Testis (tissue), 3 donors: ENCODE results near the gene CLN6. TPM values are rescaled to one million over a fixed set of nuclear protein-coding genes. Genes with fewer than 3 reads are reported as not detected.
"Not testable (repeated sequence)": the region's sequence is repeated elsewhere in the genome, so short reads cannot be mapped to it uniquely, and the experiment has no call there.

Experiments
- DNase-seq: peaks from one replicate; pipeline ENCODE4 v3.0.0-alpha.2; 2019
- H3K27ac ChIP-seq, 2 donors: fragments of 200-600 bp; sonication (generic); one replicate each; pipeline ENCODE4 v1.5.1; 2019
- H3K27me3 ChIP-seq: fragments of 200-600 bp; sonication (generic); one replicate; pipeline ENCODE4 v1.5.1; 2019
- H3K36me3 ChIP-seq: fragments of 200-600 bp; sonication (generic); one replicate; pipeline ENCODE4 v1.5.1; 2017; ENCODE audit warnings: low read depth; ENCODE audit errors: missing control alignments
- H3K4me1 ChIP-seq: fragments of 200-600 bp; sonication (generic); one replicate; pipeline ENCODE4 v1.5.1; 2019
- H3K4me3 ChIP-seq, 2 donors: fragments of 200-600 bp; sonication (generic); one replicate each; pipeline ENCODE4 v1.5.1; 2017 to 2019
- H3K9me3 ChIP-seq: fragments of 200-600 bp; sonication (generic); one replicate; pipeline ENCODE4 v1.5.1; 2017
- POLR2A ChIP-seq: fragments of 450-650 bp; IDR thresholded peaks from one replicate; pipeline ENCODE4 v1.6.1; 2017; ENCODE audit warnings: antibody characterized with exemption, mild to moderate bottlenecking, moderate library complexity
- WGBS, 2 donors: methylation state at CpG; one replicate each; pipeline ENCODE4 v1.1.5; 2018; 5-methylcytosine and 5-hydroxymethylcytosine counted together
- intact Hi-C: fragments of 100-400 bp; cut with DNase I; formaldehyde crosslinking; loops from one replicate; pipeline ENCODE4 v1.15.1; 2023; ENCODE audit warnings: low total_unique reads
- polyA plus RNA-seq: library from polyadenylated mRNA; stranded (reverse); fragments of 350-450 nt; fragmentation: Illumina TruSeq; extraction: RNeasy Lipid Tissue Mini Kit (QIAGEN cat#74804); gene quantifications from one replicate; pipeline ENCODE4 v1.2.3, GENCODE V29; 2014; ENCODE audit warnings: low read depth, low replicate concordance; ENCODE audit not compliant: insufficient read depth
- total RNA-seq, 2 donors: library from RNA; depleted of rRNA; stranded (reverse); fragments of >200 nt; gene quantifications; one replicate each; pipeline ENCODE4 v1.2.3, GENCODE V29; 2016
- TF ChIP-seq, protein P1 (sequence below), 3 experiments: fragments of 450-650 bp in 2 of 3; fragments of 200-600 bp in 1 of 3; sonication (generic) in 1 of 3; IDR thresholded peaks; one replicate each; pipeline ENCODE4 v1.5.1; 2016 to 2019; ENCODE audit warnings: antibody characterized with exemption in 3 of 3, mild to moderate bottlenecking in 2 of 3, moderate library complexity in 1 of 3

CLN6 gene
- total and polyA plus RNA-seq, 3 donors from 2014 or later, result 23.3 to 58.8 (median 39.7) TPM

DNA sequence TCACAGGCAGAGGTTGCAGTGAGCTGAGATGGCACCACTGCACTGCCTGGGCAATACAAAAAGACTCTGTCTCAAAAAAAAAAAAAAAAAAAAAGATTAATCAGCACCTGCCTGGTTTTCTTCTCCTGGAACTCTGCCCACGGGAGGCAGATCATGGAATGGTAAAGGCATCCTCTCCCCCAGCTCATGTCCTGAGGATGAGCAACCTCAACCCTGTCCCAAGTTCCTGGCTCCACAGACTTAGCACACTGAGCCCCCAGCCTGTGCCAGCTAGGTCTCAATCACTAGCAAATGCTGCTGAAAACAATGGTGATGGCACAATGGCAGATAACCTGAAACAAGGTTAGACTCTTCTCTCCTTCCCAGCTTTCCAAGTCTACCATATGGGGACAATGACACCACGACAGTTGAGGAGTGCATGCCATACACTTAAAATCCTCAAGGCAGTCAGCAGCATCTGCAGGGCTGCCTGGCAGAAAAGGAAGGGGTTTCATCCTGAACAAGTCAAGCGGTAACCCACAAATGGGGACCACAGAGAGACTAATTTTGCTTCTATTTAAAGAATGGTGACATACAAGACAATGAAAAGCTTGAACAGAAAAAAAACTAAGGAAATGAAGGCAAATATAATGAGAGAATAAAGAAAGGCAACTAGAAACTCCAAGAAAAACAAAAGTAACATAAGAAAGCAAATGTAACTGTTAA is 4.8 kb downstream of the CLN6 start:
- H3K27me3 ChIP-seq, result no peaks in the 10 kb centered on the region
- H3K36me3 ChIP-seq, result no peaks in the 10 kb centered on the region
- no peak for DNase-seq
- peaks cover 11% of the 10 kb centered on the region for H3K4me1 ChIP-seq
- H3K9me3 ChIP-seq, result no peaks in the 10 kb centered on the region
- TF ChIP-seq, protein P1, sequence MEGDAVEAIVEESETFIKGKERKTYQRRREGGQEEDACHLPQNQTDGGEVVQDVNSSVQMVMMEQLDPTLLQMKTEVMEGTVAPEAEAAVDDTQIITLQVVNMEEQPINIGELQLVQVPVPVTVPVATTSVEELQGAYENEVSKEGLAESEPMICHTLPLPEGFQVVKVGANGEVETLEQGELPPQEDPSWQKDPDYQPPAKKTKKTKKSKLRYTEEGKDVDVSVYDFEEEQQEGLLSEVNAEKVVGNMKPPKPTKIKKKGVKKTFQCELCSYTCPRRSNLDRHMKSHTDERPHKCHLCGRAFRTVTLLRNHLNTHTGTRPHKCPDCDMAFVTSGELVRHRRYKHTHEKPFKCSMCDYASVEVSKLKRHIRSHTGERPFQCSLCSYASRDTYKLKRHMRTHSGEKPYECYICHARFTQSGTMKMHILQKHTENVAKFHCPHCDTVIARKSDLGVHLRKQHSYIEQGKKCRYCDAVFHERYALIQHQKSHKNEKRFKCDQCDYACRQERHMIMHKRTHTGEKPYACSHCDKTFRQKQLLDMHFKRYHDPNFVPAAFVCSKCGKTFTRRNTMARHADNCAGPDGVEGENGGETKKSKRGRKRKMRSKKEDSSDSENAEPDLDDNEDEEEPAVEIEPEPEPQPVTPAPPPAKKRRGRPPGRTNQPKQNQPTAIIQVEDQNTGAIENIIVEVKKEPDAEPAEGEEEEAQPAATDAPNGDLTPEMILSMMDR (IDR thresholded peaks at IDR 0.05), result no peak
- intact Hi-C loops, result no loop called here
- 75 to 86% methylated on average over 3 of the region's 3 CpGs for WGBS, 2 donors
- H3K27ac ChIP-seq, result no peak overlapping the region
- H3K4me3 ChIP-seq, result no peak overlapping the region

DNA sequence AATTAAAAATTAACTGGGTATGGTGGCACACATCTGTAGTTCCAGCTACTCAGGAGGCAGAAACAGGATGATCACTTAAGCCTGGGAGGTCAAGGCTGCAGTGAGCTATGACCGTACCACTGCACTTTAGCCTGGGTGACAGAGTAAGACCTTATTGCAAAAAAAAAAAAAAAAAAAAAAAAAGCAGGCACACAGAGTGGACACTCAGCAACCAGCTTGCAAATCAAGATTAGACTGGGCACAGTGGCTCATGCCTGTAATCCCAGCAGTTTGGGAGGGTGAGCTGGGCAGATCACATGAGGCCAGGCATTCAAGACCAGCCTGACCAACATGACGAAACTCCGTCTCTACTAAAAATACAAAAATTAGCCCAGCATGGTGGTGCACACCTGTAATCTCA is 5.4 kb downstream of the CLN6 start:
- Histone ChIP-seq H3K4me3 (no peak overlapping the region), H3K27me3 (no peaks in the 10 kb centered on the region), H3K27ac (no peak overlapping the region), H3K9me3 (no peaks in the 10 kb centered on the region), H3K36me3 (no peaks in the 10 kb centered on the region), H3K4me1 (peaks cover 11% of the 10 kb centered on the region)
- TF ChIP-seq, protein P1 (IDR thresholded peaks at IDR 0.05), result no peak
- no peak for TF ChIP-seq POLR2A
- intact Hi-C loops, result no loop called here
- no peak for DNase-seq
- 63 to 87% methylated on average over 3 of the region's 3 CpGs for whole genome bisulfite sequencing, 2 donors

DNA sequence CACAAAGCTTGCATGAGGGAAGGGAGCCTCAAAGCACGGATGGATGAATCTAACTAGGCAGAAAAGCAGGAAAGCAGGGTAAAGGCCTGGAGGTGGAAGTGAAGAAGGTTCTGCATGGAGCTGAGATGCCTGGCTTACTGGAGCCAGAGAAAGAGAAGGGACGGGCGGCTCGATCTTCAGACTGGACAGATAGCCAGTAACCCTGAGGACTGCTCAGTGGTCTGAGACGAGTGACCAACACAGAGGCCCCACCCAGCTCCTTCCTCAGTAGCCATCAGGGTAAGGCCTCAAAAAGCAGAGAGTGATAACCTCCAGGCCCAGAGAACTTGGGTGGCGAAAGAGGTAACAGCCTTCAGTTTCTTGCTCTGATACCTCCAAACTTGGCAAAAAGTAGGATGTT is 6.4 kb downstream of the CLN6 start:
- Histone ChIP-seq H3K27ac (no peak overlapping the region), H3K27me3 (no peaks in the 10 kb centered on the region), H3K9me3 (no peaks in the 10 kb centered on the region), H3K36me3 (no peaks in the 10 kb centered on the region), H3K4me3 (no peak overlapping the region), H3K4me1 (peaks cover 4% of the 10 kb centered on the region)
- intact Hi-C loops, result no loop called here
- no peak for TF ChIP-seq POLR2A
- TF ChIP-seq, protein P1 (IDR thresholded peaks at IDR 0.05), result no peak
- DNase-seq, result no peak
- 90 to 92% methylated on average over 6 of the region's 6 CpGs for WGBS, 2 donors

DNA sequence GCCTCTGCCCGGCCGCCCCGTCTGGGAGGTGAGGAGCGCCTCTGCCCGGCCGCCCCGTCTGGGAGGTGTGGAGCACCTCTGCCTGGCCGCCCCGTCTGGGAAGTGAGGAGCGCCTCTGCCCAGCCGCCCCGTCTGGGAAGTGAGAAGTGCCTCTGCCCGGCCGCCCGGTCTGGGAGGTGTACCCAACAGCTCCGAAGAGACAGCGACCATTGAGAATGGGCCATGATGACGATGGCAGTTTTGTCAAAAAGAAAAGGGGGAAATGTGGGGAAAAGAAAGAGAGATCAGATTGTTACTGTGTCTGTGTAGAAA is 7.1 kb downstream of the CLN6 start:
- WGBS, 2 donors, result 96 to 99% methylated on average over 10 to 15 of the region's 18 CpGs
- intact Hi-C loops, H3K4me3 ChIP-seq, H3K9me3 ChIP-seq, H3K27ac ChIP-seq, H3K4me1 ChIP-seq, DNase-seq, H3K36me3 ChIP-seq, H3K27me3 ChIP-seq: not testable (repeated sequence)

DNA sequence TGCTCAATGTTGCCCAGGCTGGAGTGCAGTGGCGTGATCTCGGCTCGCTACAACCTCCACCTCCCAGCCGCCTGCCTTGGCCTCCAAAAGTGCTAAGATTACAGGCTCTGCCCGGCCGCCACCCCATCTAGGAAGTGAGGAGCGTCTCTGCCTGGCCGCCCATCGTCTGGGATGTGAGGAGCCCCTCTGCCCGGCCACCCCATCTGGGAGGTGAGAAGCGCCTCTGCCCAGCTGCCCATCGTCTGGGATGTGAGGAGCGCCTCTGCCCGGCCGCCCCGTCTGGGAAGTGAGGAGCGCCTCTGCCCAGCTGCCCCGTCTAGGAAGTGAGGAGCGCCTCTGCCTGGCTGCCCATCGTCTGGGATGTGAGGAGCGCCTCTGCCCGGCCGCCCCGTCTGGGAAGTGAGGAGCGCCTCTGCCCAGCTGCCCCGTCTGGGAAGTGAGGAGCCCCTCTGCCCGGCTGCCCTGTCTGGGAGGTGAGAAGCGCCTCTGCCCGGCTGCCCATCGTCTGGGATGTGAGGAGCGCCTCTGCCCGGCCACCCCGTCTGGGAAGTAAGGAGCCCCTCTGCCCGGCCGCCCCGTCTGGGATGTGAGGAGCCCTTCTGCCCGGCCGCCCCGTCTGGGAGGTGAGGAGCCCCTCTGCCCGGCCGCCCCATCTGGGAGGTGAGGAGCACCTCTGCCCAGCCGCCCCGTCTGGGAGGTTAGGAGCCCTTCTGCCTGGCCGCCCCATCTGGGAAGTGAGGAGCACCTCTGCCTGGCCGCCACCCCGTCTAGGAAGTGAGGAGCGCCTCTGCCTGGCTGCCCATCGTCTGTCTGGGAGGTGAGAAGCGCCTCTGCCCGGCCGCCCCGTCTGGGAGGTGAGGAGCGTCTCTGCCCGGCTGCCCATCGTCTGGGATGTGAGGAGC is 7.7 kb downstream of the CLN6 start:
- intact Hi-C loops, result not testable (repeated sequence)
- WGBS, 2 donors, result 86 to 94% methylated on average over 13 to 45 of the region's 55 CpGs

More for the DNA sequence above, 7.7 kb downstream of the CLN6 start:
- not testable (repeated sequence) for H3K4me1 ChIP-seq, H3K9me3 ChIP-seq, H3K4me3 ChIP-seq, H3K27ac ChIP-seq, DNase-seq, H3K36me3 ChIP-seq, H3K27me3 ChIP-seq
